ENCODE results near the gene CCL5.

Gene CCL5

DNA sequence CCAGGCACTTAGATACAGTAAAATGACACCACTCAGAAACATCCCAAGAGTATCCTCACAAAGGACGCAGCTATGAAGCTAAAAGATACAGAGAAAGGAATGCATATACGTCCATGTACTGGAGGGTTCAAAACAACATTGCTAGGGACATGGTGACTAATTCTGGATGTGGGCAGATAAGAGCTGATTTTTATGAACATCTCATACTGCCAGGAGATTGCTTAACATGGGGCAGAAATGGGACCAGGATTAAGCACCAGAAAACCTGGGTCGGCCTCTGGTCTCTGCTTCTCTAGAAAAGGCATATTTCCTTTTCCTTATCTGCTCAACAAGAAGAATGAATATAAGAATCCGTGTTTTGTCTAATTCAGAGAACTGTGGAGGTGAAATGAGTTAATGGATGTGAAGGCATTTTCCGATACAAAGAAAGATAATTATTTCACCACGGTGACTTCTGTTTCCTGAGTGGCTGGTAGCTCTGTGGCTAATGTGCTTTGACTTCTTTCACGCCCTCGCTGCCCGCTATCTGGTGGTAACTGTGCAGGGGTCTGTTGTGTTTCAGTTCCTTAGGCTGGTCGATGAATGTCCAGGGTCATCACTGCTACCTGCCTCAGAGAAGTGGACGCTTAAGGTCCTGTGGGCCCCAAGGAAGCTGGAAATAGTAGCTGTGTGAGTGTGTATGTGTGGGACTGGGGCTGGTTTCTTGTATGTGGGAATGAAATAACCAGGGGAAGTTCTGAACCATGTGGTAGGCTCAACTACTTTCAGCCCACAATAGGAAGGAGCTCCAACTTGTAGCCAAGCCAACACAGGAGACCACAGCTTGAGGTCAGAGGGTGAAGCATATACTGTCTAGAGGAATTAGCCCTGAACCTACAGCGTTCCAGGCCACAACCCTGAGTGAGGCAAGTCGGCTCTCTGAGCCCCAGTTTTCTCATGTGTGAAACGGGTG lies 15.8 kb upstream of the CCL5 start:
- Histone ChIP-seq H4K20me1 (ENCODE audit: insufficient read depth, low read length) (no peaks in the 10 kb centered on the region), H3F3A (ENCODE audit: insufficient read depth, low read length) (no peaks in the 10 kb centered on the region), H3K9me3 (ENCODE audit: low read length) (no peaks in the 10 kb centered on the region), H3K9me2 (ENCODE audit: low read depth, low read length) (no peaks in the 10 kb centered on the region), H3K79me2 (ENCODE audit: insufficient read depth, low read length) (no peaks in the 10 kb centered on the region), H3K27ac (ENCODE audit: low read depth, low read length, poor library complexity, severe bottlenecking) (no peak overlapping the region), H3K4me1 (ENCODE audit: insufficient read depth, low read length, severe bottlenecking) (no peaks in the 10 kb centered on the region), H3K4me2 (ENCODE audit: low read length) (no peak overlapping the region), H3K4me3 (ENCODE audit: low read depth, low read length, poor library complexity, severe bottlenecking) (no peak overlapping the region), H3K36me3 (ENCODE audit: insufficient read depth, low read length) (no peaks in the 10 kb centered on the region), H3K27me3 (ENCODE audit: insufficient read depth, low read length) (no peaks in the 10 kb centered on the region), H3K9ac (ENCODE audit: low read length) (no peak overlapping the region), H2AFZ (ENCODE audit: low read length) (no peak overlapping the region)
- TF ChIP-seq EZH2 (IDR thresholded peaks at IDR 0.05; ENCODE audit: borderline replicate concordance, low read length): no peak
- TF ChIP-seq, protein P1, sequence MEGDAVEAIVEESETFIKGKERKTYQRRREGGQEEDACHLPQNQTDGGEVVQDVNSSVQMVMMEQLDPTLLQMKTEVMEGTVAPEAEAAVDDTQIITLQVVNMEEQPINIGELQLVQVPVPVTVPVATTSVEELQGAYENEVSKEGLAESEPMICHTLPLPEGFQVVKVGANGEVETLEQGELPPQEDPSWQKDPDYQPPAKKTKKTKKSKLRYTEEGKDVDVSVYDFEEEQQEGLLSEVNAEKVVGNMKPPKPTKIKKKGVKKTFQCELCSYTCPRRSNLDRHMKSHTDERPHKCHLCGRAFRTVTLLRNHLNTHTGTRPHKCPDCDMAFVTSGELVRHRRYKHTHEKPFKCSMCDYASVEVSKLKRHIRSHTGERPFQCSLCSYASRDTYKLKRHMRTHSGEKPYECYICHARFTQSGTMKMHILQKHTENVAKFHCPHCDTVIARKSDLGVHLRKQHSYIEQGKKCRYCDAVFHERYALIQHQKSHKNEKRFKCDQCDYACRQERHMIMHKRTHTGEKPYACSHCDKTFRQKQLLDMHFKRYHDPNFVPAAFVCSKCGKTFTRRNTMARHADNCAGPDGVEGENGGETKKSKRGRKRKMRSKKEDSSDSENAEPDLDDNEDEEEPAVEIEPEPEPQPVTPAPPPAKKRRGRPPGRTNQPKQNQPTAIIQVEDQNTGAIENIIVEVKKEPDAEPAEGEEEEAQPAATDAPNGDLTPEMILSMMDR (IDR thresholded peaks at IDR 0.05; ENCODE audit: low read length): no peak

DNA sequence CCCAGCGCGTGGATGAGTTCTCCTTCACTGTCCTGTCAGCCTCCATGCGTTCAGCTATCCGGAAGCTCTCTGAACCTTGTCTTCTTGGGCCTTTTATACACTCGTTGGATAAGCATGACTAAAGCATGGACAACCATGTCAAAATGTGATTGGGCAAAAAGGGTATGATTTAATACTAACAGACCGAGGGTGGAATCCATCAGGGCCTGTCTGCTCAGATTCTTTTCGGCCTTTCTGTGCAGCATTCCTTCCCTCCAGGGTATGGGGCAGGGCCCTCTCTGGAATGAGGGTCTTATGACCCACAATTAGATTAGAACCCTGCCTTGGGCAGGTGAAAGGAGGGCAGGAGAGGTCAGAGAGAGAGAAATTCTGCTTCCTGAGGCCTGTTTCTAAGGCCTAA lies 14.0 kb upstream of the CCL5 start:
- H2AFZ ChIP-seq (ENCODE audit: low read length): no peak overlapping the region
- no peaks in the 10 kb centered on the region for H3K9me3 ChIP-seq (ENCODE audit: low read length)
- H3K27me3 ChIP-seq (ENCODE audit: insufficient read depth, low read length): no peaks in the 10 kb centered on the region
- no peaks in the 10 kb centered on the region for H3F3A ChIP-seq (ENCODE audit: insufficient read depth, low read length)
- TF ChIP-seq EZH2 (IDR thresholded peaks at IDR 0.05; ENCODE audit: borderline replicate concordance, low read length): no peak
- TF ChIP-seq, protein P1 (IDR thresholded peaks at IDR 0.05; ENCODE audit: low read length): no peak
- no peak overlapping the region for H3K27ac ChIP-seq (ENCODE audit: low read depth, low read length, poor library complexity, severe bottlenecking)
- H3K9me2 ChIP-seq (ENCODE audit: low read depth, low read length): no peaks in the 10 kb centered on the region
- H4K20me1 ChIP-seq (ENCODE audit: insufficient read depth, low read length): no peaks in the 10 kb centered on the region
- H3K4me1 ChIP-seq (ENCODE audit: insufficient read depth, low read length, severe bottlenecking): no peaks in the 10 kb centered on the region
- no peaks in the 10 kb centered on the region for H3K36me3 ChIP-seq (ENCODE audit: insufficient read depth, low read length)
- H3K79me2 ChIP-seq (ENCODE audit: insufficient read depth, low read length): no peaks in the 10 kb centered on the region
- no peak overlapping the region for H3K4me2 ChIP-seq (ENCODE audit: low read length)
- H3K9ac ChIP-seq (ENCODE audit: low read length): no peak overlapping the region
- no peak overlapping the region for H3K4me3 ChIP-seq (ENCODE audit: low read depth, low read length, poor library complexity, severe bottlenecking)

DNA sequence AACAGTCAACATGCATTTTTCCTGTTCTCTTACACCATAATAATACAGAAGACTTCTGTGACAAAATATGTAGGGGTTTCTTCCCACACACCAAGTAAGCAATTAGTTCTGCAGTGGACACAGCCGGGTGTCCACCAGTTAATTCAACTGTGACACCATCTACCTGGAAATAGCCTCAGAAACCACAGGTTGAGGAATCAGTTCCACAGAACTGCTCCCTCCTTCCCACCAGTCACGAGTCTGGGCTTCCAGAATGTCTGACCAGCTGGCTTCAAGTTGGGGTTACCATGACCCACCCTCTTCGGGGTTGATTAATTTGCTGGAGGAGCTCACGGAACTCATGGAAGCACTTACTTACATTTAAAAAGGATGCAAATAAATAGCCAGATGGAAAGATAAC lies 13.6 kb upstream of the CCL5 start:
- Histone ChIP-seq H3F3A (ENCODE audit: insufficient read depth, low read length) (no peaks in the 10 kb centered on the region), H3K36me3 (ENCODE audit: insufficient read depth, low read length) (no peaks in the 10 kb centered on the region), H3K9me2 (ENCODE audit: low read depth, low read length) (no peaks in the 10 kb centered on the region), H2AFZ (ENCODE audit: low read length) (no peak overlapping the region), H3K79me2 (ENCODE audit: insufficient read depth, low read length) (no peaks in the 10 kb centered on the region), H3K9ac (ENCODE audit: low read length) (no peak overlapping the region), H3K4me1 (ENCODE audit: insufficient read depth, low read length, severe bottlenecking) (no peaks in the 10 kb centered on the region), H3K27me3 (ENCODE audit: insufficient read depth, low read length) (no peaks in the 10 kb centered on the region), H3K27ac (ENCODE audit: low read depth, low read length, poor library complexity, severe bottlenecking) (no peak overlapping the region), H4K20me1 (ENCODE audit: insufficient read depth, low read length) (no peaks in the 10 kb centered on the region), H3K4me3 (ENCODE audit: low read depth, low read length, poor library complexity, severe bottlenecking) (no peak overlapping the region), H3K4me2 (ENCODE audit: low read length) (no peak overlapping the region), H3K9me3 (ENCODE audit: low read length) (no peaks in the 10 kb centered on the region)
- TF ChIP-seq, protein P1 (IDR thresholded peaks at IDR 0.05; ENCODE audit: low read length): no peak
- no peak for TF ChIP-seq EZH2 (IDR thresholded peaks at IDR 0.05; ENCODE audit: borderline replicate concordance, low read length)
